Fibroblast of pulmonary artery (primary cell): ENCODE data around the gene DBT.
A peak's percentile ranks its signal among the peaks of the same experiment; 100 is the strongest.

Experiments
- DNase-seq: peaks from one replicate; pipeline ENCODE4 v3.0.0-alpha.2; 2010; ENCODE audit warnings: low read depth
- H3K4me3 ChIP-seq: replicated peaks from 2 replicates; pipeline ENCODE4 v1.5.1; 2011; ENCODE audit warnings: low read depth, mild to moderate bottlenecking, control low read depth, low read length, moderate library complexity
- CTCF ChIP-seq: IDR thresholded peaks from 2 replicates; pipeline ENCODE4 v1.5.1; 2011; ENCODE audit warnings: mild to moderate bottlenecking, control low read depth, low read length, inconsistent platforms; ENCODE audit errors: missing control alignments

DBT gene

GRCh38 chr1:100250807-100251206 is 1.2 kb upstream of the DBT start:
- TF ChIP-seq CTCF, result no peak
- no peak overlapping the region for H3K4me3 ChIP-seq
- no peak for DNase-seq

GRCh38 chr1:100250264-100250663 is 630 bp upstream of the DBT start:
- DNase-seq, result no peak
- peak overlapping the region; percentile 73 for H3K4me3 ChIP-seq
- TF ChIP-seq CTCF, result no peak

- peak overlapping the region; percentile 73 for H3K4me3 ChIP-seq
- TF ChIP-seq CTCF, result no peak
- no peak for DNase-seq
Observed at GRCh38 chr1:100249155-100249536, 488 bp downstream of the DBT start.

- DNase-seq, result no peak
Observed at GRCh38 chr1:100246738-100247137, 2.9 kb downstream of the DBT start.

GRCh38 chr1:100240631-100241030 is 9.0 kb downstream of the DBT start:
- H3K4me3 ChIP-seq, result no peak overlapping the region
- no peak for DNase-seq
- no peak for TF ChIP-seq CTCF

More at GRCh38 chr1:100246738-100247137, 2.9 kb downstream of the DBT start:
- TF ChIP-seq CTCF, result no peak
- H3K4me3 ChIP-seq, result no peak overlapping the region

- DNase-seq, result no peak
- no peak overlapping the region for H3K4me3 ChIP-seq
- no peak for TF ChIP-seq CTCF
Observed at GRCh38 chr1:100239961-100240360, 9.7 kb downstream of the DBT start.

GRCh38 chr1:100237091-100237490 is 12.5 kb downstream of the DBT start:
- no peak for DNase-seq
- no peak for TF ChIP-seq CTCF
- no peak overlapping the region for H3K4me3 ChIP-seq
